Daoy (cell line): Measurements from ENCODE around the gene KCND3. TPM values are rescaled to one million over a fixed set of nuclear protein-coding genes. Genes with fewer than 3 reads are reported as not detected.

Source experiments
- DNase-seq: peaks from one replicate; pipeline ENCODE4 v3.0.0-alpha.2; 2015; ENCODE audit warnings: low read depth
- total RNA-seq: library from RNA; depleted of rRNA; stranded (reverse); fragments of >200 nt; shearing (Covaris generic); gene quantifications from 2 replicates; pipeline ENCODE4 v1.2.3, GENCODE V29; 2014

Gene KCND3
- total RNA-seq, 1 experiment from 2014 or later: not detected

- no peak for DNase-seq
Observed at GRCh38 chr1:111778066-111778465, 211.4 kb downstream of the KCND3 start.

GRCh38 chr1:111777301-111777700 lies 212.2 kb downstream of the KCND3 start:
- DNase-seq: no peak

GRCh38 chr1:111776861-111777260 lies 212.6 kb downstream of the KCND3 start:
- no peak for DNase-seq

GRCh38 chr1:111776391-111776790 lies 213.1 kb downstream of the KCND3 start:
- no peak for DNase-seq

- DNase-seq: no peak
Observed at GRCh38 chr1:111775966-111776365, 213.5 kb downstream of the KCND3 start.

- DNase-seq: no peak
Observed at GRCh38 chr1:111770916-111771315, 218.6 kb downstream of the KCND3 start.

- DNase-seq: peak; percentile 70
Observed at GRCh38 chr1:111769517-111770146, 219.8 kb downstream of the KCND3 start.

GRCh38 chr1:111768625-111769024 lies 220.8 kb downstream of the KCND3 start:
- DNase-seq: no peak

- no peak for DNase-seq
Observed at GRCh38 chr1:111768023-111768422, 221.4 kb downstream of the KCND3 start.

- DNase-seq: no peak
Observed at GRCh38 chr1:111762332-111762731, 227.1 kb downstream of the KCND3 start.

- no peak for DNase-seq
Observed at GRCh38 chr1:111761717-111762116, 227.8 kb downstream of the KCND3 start.

GRCh38 chr1:111758373-111758772 lies 231.1 kb downstream of the KCND3 start:
- no peak for DNase-seq

- DNase-seq: no peak
Observed at GRCh38 chr1:111756124-111756513, 233.3 kb downstream of the KCND3 start.

GRCh38 chr1:111755331-111756123 lies 233.9 kb downstream of the KCND3 start, which contains the start of gene DDX20:
Gene DDX20 (plus strand): TSS chr1:111755901. CDS start chr1:111755925, 24 bp downstream.
- peak; percentile 98 for DNase-seq

- peak; percentile 82 for DNase-seq
Observed at GRCh38 chr1:111754984-111755330, 234.5 kb downstream of the KCND3 start.

GRCh38 chr1:111751906-111752575 lies 237.4 kb downstream of the KCND3 start:
- no peak for DNase-seq

- no peak for DNase-seq
Observed at GRCh38 chr1:111750856-111751255, 238.6 kb downstream of the KCND3 start.

GRCh38 chr1:111749628-111750027 lies 239.8 kb downstream of the KCND3 start:
- DNase-seq: no peak

GRCh38 chr1:111747947-111748346 lies 241.5 kb downstream of the KCND3 start:
- DNase-seq: no peak

GRCh38 chr1:111747282-111747734 lies 242.2 kb downstream of the KCND3 start:
- DNase-seq: peak; percentile 85

GRCh38 chr1:111746614-111746999 lies 242.9 kb downstream of the KCND3 start:
- no peak for DNase-seq
